RWPE2 (cell line): ENCODE data around the gene MCHR1.

Experiments
- ATAC-seq: fragments of 200-7000 bp; cut with Tn5 transposase; 3 replicates; pipeline ENCODE4 v1.9.1; 2021; ENCODE audit warnings: low read depth
- DNase-seq: peaks from one replicate; pipeline ENCODE4 v3.0.0-alpha.2; 2020; ENCODE audit warnings: low spot score
- H3K27ac ChIP-seq: fragments of 450-650 bp; 2 replicates; pipeline ENCODE4 v1.5.1; 2017; ENCODE audit warnings: mild to moderate bottlenecking; ENCODE audit not compliant: poor library complexity, severe bottlenecking
- H3K27me3 ChIP-seq: fragments of 250-450 bp; sonication (Bioruptor Pico); 2 replicates; pipeline ENCODE4 v1.5.1; 2021; ENCODE audit warnings: mild to moderate bottlenecking, moderate library complexity; ENCODE audit not compliant: insufficient read depth, poor library complexity, severe bottlenecking
- H3K36me3 ChIP-seq: fragments of 250-450 bp; sonication (Bioruptor Pico); 2 replicates; pipeline ENCODE4 v1.5.1; 2020; ENCODE audit warnings: low read depth, mild to moderate bottlenecking, moderate library complexity
- H3K4me1 ChIP-seq: fragments of 250-450 bp; sonication (Bioruptor Pico); 2 replicates; pipeline ENCODE4 v1.5.1; 2021; ENCODE audit warnings: mild to moderate bottlenecking, moderate library complexity; ENCODE audit not compliant: insufficient read depth, poor library complexity, severe bottlenecking
- H3K4me3 ChIP-seq: fragments of 250-450 bp; sonication (Bioruptor Pico); 2 replicates; pipeline ENCODE4 v1.5.1; 2021; ENCODE audit warnings: mild to moderate bottlenecking, moderate library complexity; ENCODE audit not compliant: severe bottlenecking
- H3K9me3 ChIP-seq: fragments of 250-450 bp; sonication (Bioruptor Pico); 2 replicates; pipeline ENCODE4 v1.5.1; 2021; ENCODE audit warnings: mild to moderate bottlenecking, moderate library complexity; ENCODE audit not compliant: severe bottlenecking
- CTCF ChIP-seq: fragments of 450-650 bp; IDR thresholded peaks from one replicate; pipeline ENCODE4 v1.5.1; 2017; ENCODE audit warnings: mild to moderate bottlenecking, moderate library complexity; ENCODE audit not compliant: poor library complexity, severe bottlenecking

MCHR1 gene

GRCh38 chr22:40703736-40704135, 24.5 kb downstream of the MCHR1 start:
- DNase-seq: no peak
- Histone ChIP-seq H3K9me3 (no peaks in the 10 kb centered on the region), H3K4me3 (no peak overlapping the region), H3K27ac (no peak overlapping the region), H3K4me1 (no peaks in the 10 kb centered on the region), H3K27me3 (no peaks in the 10 kb centered on the region), H3K36me3 (no peaks in the 10 kb centered on the region)
- no peak for ATAC-seq
- TF ChIP-seq CTCF: no peak

GRCh38 chr22:40705918-40706682, 26.8 kb downstream of the MCHR1 start:
- Histone ChIP-seq H3K36me3 (no peaks in the 10 kb centered on the region), H3K9me3 (no peaks in the 10 kb centered on the region), H3K4me1 (peaks cover under 1% of the 10 kb centered on the region), H3K4me3 (no peak overlapping the region), H3K27me3 (no peaks in the 10 kb centered on the region), H3K27ac (no peak overlapping the region)
- no peak for ATAC-seq
- TF ChIP-seq CTCF: no peak
- DNase-seq: no peak

- TF ChIP-seq CTCF: no peak
- Histone ChIP-seq H3K4me1 (peaks cover 6% of the 10 kb centered on the region), H3K36me3 (no peaks in the 10 kb centered on the region), H3K9me3 (no peaks in the 10 kb centered on the region), H3K4me3 (no peak overlapping the region), H3K27me3 (no peaks in the 10 kb centered on the region), H3K27ac (no peak overlapping the region)
- DNase-seq: no peak
- no peak for ATAC-seq
Measured at GRCh38 chr22:40707154-40707553, 27.9 kb downstream of the MCHR1 start.

DNA sequence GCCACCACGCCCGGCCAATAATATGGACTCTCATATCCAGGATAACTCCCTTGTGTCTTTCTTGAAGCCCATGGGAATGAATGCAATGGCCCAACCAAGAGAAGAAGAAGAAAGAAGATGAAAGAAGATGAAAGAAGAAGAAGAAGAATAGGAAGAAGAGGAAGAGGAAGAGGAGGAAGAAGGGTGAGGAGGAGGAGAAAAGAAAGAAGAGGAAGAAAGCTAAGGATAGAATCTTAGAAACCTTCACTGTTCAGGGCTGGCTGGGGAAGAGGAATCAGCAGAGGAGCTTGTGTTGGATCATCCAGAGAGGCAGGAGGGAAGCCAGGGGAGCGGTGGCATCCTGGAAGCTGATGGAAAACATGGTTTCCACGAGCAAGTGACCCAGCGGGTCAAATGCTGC, 28.9 kb downstream of the MCHR1 start:
- no peak for TF ChIP-seq CTCF
- Histone ChIP-seq H3K36me3 (no peaks in the 10 kb centered on the region), H3K27me3 (no peaks in the 10 kb centered on the region), H3K9me3 (no peaks in the 10 kb centered on the region), H3K4me3 (no peak overlapping the region), H3K27ac (no peak overlapping the region), H3K4me1 (peaks cover 6% of the 10 kb centered on the region)
- DNase-seq: no peak
- ATAC-seq: no peak

- DNase-seq: no peak
- no peaks in the 10 kb centered on the region for H3K36me3 ChIP-seq
- no peaks in the 10 kb centered on the region for H3K27me3 ChIP-seq
- TF ChIP-seq CTCF: no peak
- ATAC-seq: no peak
- H3K27ac ChIP-seq: no peak overlapping the region
- no peak overlapping the region for H3K4me3 ChIP-seq
- H3K9me3 ChIP-seq: no peaks in the 10 kb centered on the region
- peaks cover 10% of the 10 kb centered on the region for H3K4me1 ChIP-seq
Measured at GRCh38 chr22:40709752-40710413, 30.6 kb downstream of the MCHR1 start.
